ENCODE measurements around the gene IQGAP2. TPM values are rescaled to one million over a fixed set of nuclear protein-coding genes. Genes with fewer than 3 reads are reported as not detected.

Gene IQGAP2
- polyA plus RNA-seq, 1 donor (not counting 4 experiments of a cell fraction or from before 2014, with no cell fraction given) = 0.14 TPM

DNA sequence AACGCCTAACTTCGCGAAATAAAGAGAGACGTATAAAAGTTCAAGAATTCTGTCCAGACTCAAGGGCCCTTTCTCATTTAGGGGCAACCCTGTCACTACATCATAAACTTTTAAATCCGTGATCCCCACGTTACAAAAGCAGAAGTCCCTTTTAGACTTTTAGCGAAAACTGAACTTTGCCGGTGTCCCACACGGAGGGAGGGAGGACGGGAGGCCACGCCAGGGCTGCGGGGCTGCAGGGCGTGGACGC lies 312.3 kb downstream of the IQGAP2 start:
- Histone ChIP-seq H3K79me2 (ENCODE audit: control insufficient read depth, insufficient read depth, low read length) (peaks cover 34% of the 10 kb centered on the region), H2AFZ (ENCODE audit: control insufficient read depth, low read length) (peak overlapping the region; percentile 93), H3K27me3 (ENCODE audit: control insufficient read depth, extremely low read depth, insufficient read depth, low read length) (peaks cover 5% of the 10 kb centered on the region), H3K4me2 (ENCODE audit: control insufficient read depth, extremely low read depth, insufficient read depth, low read depth, low read length) (peak overlapping the region; percentile 93), H3K9me3 (ENCODE audit: control insufficient read depth, low read depth, low read length) (no peaks in the 10 kb centered on the region), H4K20me1 (ENCODE audit: control insufficient read depth, extremely low read depth, insufficient read depth, low read length) (no peaks in the 10 kb centered on the region), H3K27ac (ENCODE audit: control insufficient read depth, insufficient read depth, low read length) (peak overlapping the region; percentile 64), H3K9me1 (ENCODE audit: control insufficient read depth, extremely low read depth, insufficient read depth, low read length) (no peaks in the 10 kb centered on the region), H3K4me1 (ENCODE audit: control insufficient read depth, extremely low read depth, insufficient read depth, low read length) (peaks cover 24% of the 10 kb centered on the region), H3K36me3 (ENCODE audit: control insufficient read depth in 2 of 2, extremely low read depth in 1 of 2, insufficient read depth in 2 of 2, low read length in 2 of 2) (no peaks in the 10 kb centered on the region), H3K4me3 (ENCODE audit: control insufficient read depth in 2 of 3, extremely low read depth in 1 of 3, insufficient read depth in 2 of 3, low read depth in 1 of 3, low read length in 3 of 3) (peak overlapping the region; percentile 93 to 97 (median 93)), H3K9ac (ENCODE audit: control insufficient read depth, extremely low read depth, insufficient read depth, low read length) (peak overlapping the region; percentile 88)
- dilution Hi-C loops (cut with MboI; ENCODE audit: extremely low pct_ligation_motif_present, low sequenced_read_pairs) = no loop called here
- no peak for TF ChIP-seq EZH2 (IDR thresholded peaks at IDR 0.05; ENCODE audit: low read length)
- DNase-seq (ENCODE audit: low read depth, low spot score) (no peak), FAIRE-seq (no peak)

DNA sequence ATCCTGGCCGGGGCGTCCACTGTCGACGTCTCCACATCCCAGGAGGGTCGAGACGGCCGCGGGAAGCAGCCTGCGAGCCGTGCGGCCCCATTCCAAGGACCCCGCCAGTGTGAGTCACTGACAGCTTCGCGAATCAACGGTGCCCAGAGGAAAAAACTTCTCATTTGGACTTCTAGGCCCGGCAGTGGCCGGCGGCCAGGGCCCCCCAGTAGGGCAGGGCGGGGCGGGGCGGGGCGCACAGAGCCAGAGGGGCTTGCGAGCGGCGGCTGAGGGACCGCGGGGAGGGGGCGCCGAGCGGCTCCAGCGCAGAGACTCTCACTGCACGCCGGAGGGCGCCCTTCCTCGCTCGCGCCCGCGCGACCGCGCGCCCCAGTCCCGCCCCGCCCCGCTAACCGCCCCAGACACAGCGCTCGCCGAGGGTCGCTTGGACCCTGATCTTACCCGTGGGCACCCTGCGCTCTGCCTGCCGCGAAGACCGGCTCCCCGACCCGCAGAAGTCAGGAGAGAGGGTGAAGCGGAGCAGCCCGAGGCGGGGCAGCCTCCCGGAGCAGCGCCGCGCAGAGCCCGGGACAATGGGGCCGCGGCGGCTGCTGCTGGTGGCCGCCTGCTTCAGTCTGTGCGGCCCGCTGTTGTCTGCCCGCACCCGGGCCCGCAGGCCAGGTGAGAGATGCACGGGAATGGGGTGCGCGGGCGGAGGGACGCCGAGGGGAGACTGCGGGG lies 312.8 kb downstream of the IQGAP2 start, which contains the start of gene F2R:
F2R (plus strand) TSS at position 391 of the 720 bp plus-strand sequence; CDS start at position 573, 182 bp downstream.
- no peak for DNase-seq (ENCODE audit: low read depth, low spot score)
- Histone ChIP-seq H3K27ac (ENCODE audit: control insufficient read depth, insufficient read depth, low read length) (peak within 1 kb of the TSS; percentile 75), H2AFZ (ENCODE audit: control insufficient read depth, low read length) (peak within 1 kb of the TSS; percentile 93), H3K27me3 (ENCODE audit: control insufficient read depth, extremely low read depth, insufficient read depth, low read length) (peaks cover 5% of the 10 kb centered on the region), H3K4me1 (ENCODE audit: control insufficient read depth, extremely low read depth, insufficient read depth, low read length) (peaks cover 19% of the 10 kb centered on the region), H3K4me2 (ENCODE audit: control insufficient read depth, extremely low read depth, insufficient read depth, low read depth, low read length) (peak within 1 kb of the TSS; percentile 98), H3K36me3 (ENCODE audit: control insufficient read depth in 2 of 2, extremely low read depth in 1 of 2, insufficient read depth in 2 of 2, low read length in 2 of 2) (no peaks in the 10 kb centered on the region), H3K9ac (ENCODE audit: control insufficient read depth, extremely low read depth, insufficient read depth, low read length) (peak within 1 kb of the TSS; percentile 88), H3K79me2 (ENCODE audit: control insufficient read depth, insufficient read depth, low read length) (peaks cover 38% of the 10 kb centered on the region), H3K9me1 (ENCODE audit: control insufficient read depth, extremely low read depth, insufficient read depth, low read length) (no peaks in the 10 kb centered on the region), H4K20me1 (ENCODE audit: control insufficient read depth, extremely low read depth, insufficient read depth, low read length) (no peaks in the 10 kb centered on the region), H3K9me3 (ENCODE audit: control insufficient read depth, low read depth, low read length) (no peaks in the 10 kb centered on the region), H3K4me3 (ENCODE audit: control insufficient read depth in 2 of 3, extremely low read depth in 1 of 3, insufficient read depth in 2 of 3, low read depth in 1 of 3, low read length in 3 of 3) (peak within 1 kb of the TSS; percentile 93 to 97 (median 93))
- dilution Hi-C loops (cut with MboI; ENCODE audit: extremely low pct_ligation_motif_present, low sequenced_read_pairs) = no loop called here
- FAIRE-seq = no peak
- TF ChIP-seq, protein P1, sequence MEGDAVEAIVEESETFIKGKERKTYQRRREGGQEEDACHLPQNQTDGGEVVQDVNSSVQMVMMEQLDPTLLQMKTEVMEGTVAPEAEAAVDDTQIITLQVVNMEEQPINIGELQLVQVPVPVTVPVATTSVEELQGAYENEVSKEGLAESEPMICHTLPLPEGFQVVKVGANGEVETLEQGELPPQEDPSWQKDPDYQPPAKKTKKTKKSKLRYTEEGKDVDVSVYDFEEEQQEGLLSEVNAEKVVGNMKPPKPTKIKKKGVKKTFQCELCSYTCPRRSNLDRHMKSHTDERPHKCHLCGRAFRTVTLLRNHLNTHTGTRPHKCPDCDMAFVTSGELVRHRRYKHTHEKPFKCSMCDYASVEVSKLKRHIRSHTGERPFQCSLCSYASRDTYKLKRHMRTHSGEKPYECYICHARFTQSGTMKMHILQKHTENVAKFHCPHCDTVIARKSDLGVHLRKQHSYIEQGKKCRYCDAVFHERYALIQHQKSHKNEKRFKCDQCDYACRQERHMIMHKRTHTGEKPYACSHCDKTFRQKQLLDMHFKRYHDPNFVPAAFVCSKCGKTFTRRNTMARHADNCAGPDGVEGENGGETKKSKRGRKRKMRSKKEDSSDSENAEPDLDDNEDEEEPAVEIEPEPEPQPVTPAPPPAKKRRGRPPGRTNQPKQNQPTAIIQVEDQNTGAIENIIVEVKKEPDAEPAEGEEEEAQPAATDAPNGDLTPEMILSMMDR (optimal IDR thresholded peaks at IDR 0.05 in 1 of 3, IDR thresholded peaks at IDR 0.05 in 1 of 3, conservative IDR thresholded peaks at IDR 0.05 in 1 of 3; ENCODE audit: extremely low read depth in 1 of 3, insufficient read depth in 2 of 3, low read length in 3 of 3) = peak in 2 of 3 experiments; percentile 57 to 74
- TF ChIP-seq EZH2 (IDR thresholded peaks at IDR 0.05; ENCODE audit: low read length) = no peak

Data from keratinocyte (primary cell).